H1 (cell line): ENCODE results near the gene HIGD2A. TPM values are rescaled to one million over a fixed set of nuclear protein-coding genes. Genes with fewer than 3 reads are reported as not detected.

ENCODE experiments used
- CTCF ChIA-PET: fragments of 300-600 bp; sonication (Branson Sonifier 250); formaldehyde crosslinking; loops from one replicate; lab custom pipeline; 2021; ENCODE audit not compliant: partially characterized antibody; lab: Charles Lee
- POLR2A ChIA-PET: fragments of 300-600 bp; sonication (Branson Sonifier 250); formaldehyde crosslinking; loops from one replicate; lab custom pipeline; 2021; ENCODE audit warnings: inconsistent platforms; ENCODE audit not compliant: partially characterized antibody; lab: Charles Lee
- DNase-seq, 2 experiments: peaks; one replicate each; pipeline versions ENCODE4 v3.0.0 to v3.0.0-alpha.2; 2010 to 2022; ENCODE audit warnings: low spot score in 2 of 2, low read depth in 1 of 2, mixed read lengths in 1 of 2
- FAIRE-seq: peaks from 2 replicates; lab custom pipeline; 2011; peaks lifted over from hg19 to GRCh38; lab: Jason Lieb, UNC
- H2AFZ ChIP-seq: 2 replicates; pipeline ENCODE4 v1.8.1; 2012; ENCODE audit warnings: low read length, inconsistent platforms
- H2AK5ac ChIP-seq: 2 replicates; pipeline ENCODE4 v1.6.1; 2013; ENCODE audit warnings: low read depth, low read length
- H2BK120ac ChIP-seq: replicated peaks from 2 replicates; pipeline ENCODE3; 2013; ENCODE audit warnings: low read depth, low read length, inconsistent platforms
- H2BK12ac ChIP-seq: 2 replicates; pipeline ENCODE4 v1.6.1; 2013; ENCODE audit warnings: low read depth, low read length
- H2BK15ac ChIP-seq: 2 replicates; pipeline ENCODE4 v1.6.1; 2013; ENCODE audit warnings: low read length
- H2BK20ac ChIP-seq: 2 replicates; pipeline ENCODE4 v1.6.1; 2013; ENCODE audit warnings: low read length
- H2BK5ac ChIP-seq: 2 replicates; pipeline ENCODE4 v1.6.1; 2013; ENCODE audit warnings: low read depth, low read length
- H3K14ac ChIP-seq: 2 replicates; pipeline ENCODE4 v1.6.1; 2013; ENCODE audit warnings: inconsistent platforms; ENCODE audit not compliant: insufficient read length
- H3K18ac ChIP-seq: 2 replicates; pipeline ENCODE4 v1.6.1; 2013; ENCODE audit warnings: low read length; ENCODE audit errors: extremely low read depth
- H3K23ac ChIP-seq: 2 replicates; pipeline ENCODE4 v1.6.1; 2013; ENCODE audit warnings: inconsistent platforms; ENCODE audit not compliant: insufficient read length
- H3K23me2 ChIP-seq: 2 replicates; pipeline ENCODE4 v1.6.1; 2013; ENCODE audit warnings: low read depth, low read length
- H3K27ac ChIP-seq: 2 replicates; pipeline ENCODE4 v1.6.1; 2011; ENCODE audit warnings: low read depth, low read length, inconsistent platforms
- H3K27me3 ChIP-seq, 4 experiments: replicated peaks in 1 of 4; 1 replicate in 1 of 4; 2 replicates in 3 of 4; pipeline versions ENCODE4 v1.6.1 to v1.8.1; 2011 to 2013; ENCODE audit warnings: low read length in 3 of 4, mild to moderate bottlenecking in 3 of 4, inconsistent platforms in 2 of 4, mixed read lengths in 2 of 4, moderate library complexity in 1 of 4; ENCODE audit not compliant: control insufficient read depth in 3 of 4, insufficient read depth in 3 of 4; ENCODE audit errors: extremely low read depth in 1 of 4
- H3K36me3 ChIP-seq, 4 experiments: 2 replicates each; pipeline versions ENCODE4 v1.6.1 to v1.8.1; 2011 to 2013; ENCODE audit warnings: mild to moderate bottlenecking in 4 of 4, low read length in 3 of 4, moderate library complexity in 2 of 4, control low read depth in 1 of 4, inconsistent platforms in 1 of 4; ENCODE audit not compliant: insufficient read depth in 4 of 4, control insufficient read depth in 2 of 4
- H3K4ac ChIP-seq: replicated peaks from 2 replicates; pipeline ENCODE3; 2013; ENCODE audit warnings: low read length, low read depth, mixed read lengths, inconsistent platforms; ENCODE audit not compliant: insufficient read length
- H3K4me1 ChIP-seq, 4 experiments: replicated peaks in 1 of 4; 1 replicate in 1 of 4; 2 replicates in 3 of 4; pipeline versions ENCODE4 v1.6.1 to v1.8.1; 2011 to 2013; ENCODE audit warnings: low read length in 3 of 4, inconsistent platforms in 2 of 4, mixed read lengths in 1 of 4; ENCODE audit not compliant: insufficient read depth in 4 of 4, control insufficient read depth in 3 of 4
- H3K4me2 ChIP-seq, 2 experiments: 2 replicates each; pipeline versions ENCODE4 v1.6.1 to v1.8.1; 2011 to 2013; ENCODE audit warnings: low read depth in 2 of 2, low read length in 2 of 2, control low read depth in 1 of 2, inconsistent platforms in 1 of 2, mild to moderate bottlenecking in 1 of 2; ENCODE audit not compliant: insufficient read depth in 1 of 2
- H3K4me3 ChIP-seq, 4 experiments: fragments of 200-600, 300-600 bp in 1 of 4; sonication (generic), shearing (Covaris generic), sonication (Bioruptor Twin) in 1 of 4; 2 replicates each; pipeline versions ENCODE4 v1.5.1 to v1.8.1; 2011 to 2016; ENCODE audit warnings: low read length in 4 of 4, low read depth in 3 of 4, control low read depth in 2 of 4, inconsistent platforms in 2 of 4, mild to moderate bottlenecking in 2 of 4, mixed read lengths in 1 of 4, moderate library complexity in 1 of 4; ENCODE audit not compliant: insufficient read depth in 2 of 4; ENCODE audit errors: extremely low read depth in 1 of 4
- H3K56ac ChIP-seq: replicated peaks from 2 replicates; pipeline ENCODE3; 2013; ENCODE audit warnings: low read depth, mild to moderate bottlenecking, mixed read lengths, low read length, inconsistent platforms; ENCODE audit not compliant: insufficient read length
- H3K79me1 ChIP-seq: 2 replicates; pipeline ENCODE4 v1.6.1; 2013; ENCODE audit warnings: low read depth, low read length, control low read depth
- H3K79me2 ChIP-seq, 2 experiments: 2 replicates each; pipeline versions ENCODE4 v1.6.1 to v1.8.1; 2012 to 2013; ENCODE audit warnings: low read length in 2 of 2, mild to moderate bottlenecking in 2 of 2, inconsistent platforms in 1 of 2; ENCODE audit not compliant: insufficient read depth in 2 of 2, control insufficient read depth in 1 of 2
- H3K9ac ChIP-seq, 4 experiments: replicated peaks in 1 of 4; 1 replicate in 1 of 4; 2 replicates in 3 of 4; pipeline versions ENCODE4 v1.6.1 to v1.8.1; 2011 to 2013; ENCODE audit warnings: low read depth in 3 of 4, low read length in 3 of 4, control low read depth in 2 of 4, mild to moderate bottlenecking in 2 of 4, moderate library complexity in 2 of 4, inconsistent platforms in 1 of 4; ENCODE audit errors: extremely low read depth in 1 of 4
- H3K9me3 ChIP-seq, 2 experiments: 2 replicates each; pipeline versions ENCODE4 v1.6.1 to v1.8.1; 2012 to 2013; ENCODE audit warnings: mild to moderate bottlenecking in 2 of 2, moderate library complexity in 2 of 2, control low read depth in 1 of 2, inconsistent platforms in 1 of 2, low read depth in 1 of 2, low read length in 1 of 2, mixed read lengths in 1 of 2; ENCODE audit not compliant: insufficient read depth in 2 of 2
- H4K20me1 ChIP-seq, 2 experiments: replicated peaks in 1 of 2; 2 replicates each; pipeline versions ENCODE3 to v1.8.1; 2011 to 2013; ENCODE audit warnings: inconsistent platforms in 2 of 2, low read length in 2 of 2, mild to moderate bottlenecking in 1 of 2; ENCODE audit not compliant: insufficient read depth in 2 of 2, control insufficient read depth in 1 of 2
- H4K5ac ChIP-seq: 2 replicates; pipeline ENCODE4 v1.6.1; 2013; ENCODE audit warnings: low read length, low read depth, mixed read lengths, inconsistent platforms; ENCODE audit not compliant: insufficient read length
- H4K8ac ChIP-seq: 2 replicates; pipeline ENCODE4 v1.8.0; 2013; ENCODE audit warnings: mild to moderate bottlenecking, moderate library complexity, low read length, inconsistent platforms; ENCODE audit not compliant: insufficient read depth; ENCODE audit errors: extremely low read depth
- H4K91ac ChIP-seq: replicated peaks from 2 replicates; pipeline ENCODE3; 2013; ENCODE audit warnings: low read length, mixed read lengths, inconsistent platforms; ENCODE audit not compliant: insufficient read length
- BRCA1 ChIP-seq: IDR thresholded peaks from 2 replicates; pipeline ENCODE4 v1.6.1; 2012; ENCODE audit warnings: low read depth, low read length, improper control_type of control experiment
- EZH2 ChIP-seq: fragments of 200-600 bp; sonication (generic); IDR thresholded peaks from 2 replicates; pipeline ENCODE4 v1.7.1; 2012; ENCODE audit warnings: low read depth, mild to moderate bottlenecking, moderate library complexity, low read length, inconsistent platforms; ENCODE audit not compliant: severe bottlenecking
- KDM4A ChIP-seq: IDR thresholded peaks from one replicate; pipeline ENCODE4 v1.7.1; 2012; ENCODE audit warnings: low read depth, mild to moderate bottlenecking, moderate library complexity, low read length, inconsistent platforms; ENCODE audit not compliant: severe bottlenecking
- KDM5A ChIP-seq: fragments of 200-600 bp; IDR thresholded peaks from 2 replicates; pipeline ENCODE4 v1.7.1; 2012; ENCODE audit warnings: mild to moderate bottlenecking, low read length, inconsistent platforms, mixed read lengths
- POLR2A ChIP-seq, 2 experiments: IDR thresholded peaks; 1 replicate in 1 of 2; 2 replicates in 1 of 2; pipeline ENCODE4 v1.6.1; 2011; ENCODE audit warnings: low read depth in 2 of 2, low read length in 2 of 2, mild to moderate bottlenecking in 2 of 2; ENCODE audit errors: control extremely low read depth in 1 of 2
- RFX5 ChIP-seq: IDR thresholded peaks from 2 replicates; pipeline ENCODE4 v1.6.1; 2011; ENCODE audit warnings: low read depth, low read length, improper control_type of control experiment, borderline replicate concordance
- SIX5 ChIP-seq: IDR thresholded peaks from 2 replicates; pipeline ENCODE4 v1.6.1; 2011; ENCODE audit warnings: mild to moderate bottlenecking, low read depth, low read length
- SP1 ChIP-seq: IDR thresholded peaks from 2 replicates; pipeline ENCODE4 v1.6.1; 2011; ENCODE audit warnings: low read depth, low read length
- ZNF274 ChIP-seq: IDR thresholded peaks from 2 replicates; pipeline ENCODE4 v1.7.0; 2012; ENCODE audit warnings: low read length, borderline replicate concordance; ENCODE audit errors: extremely low read depth
- WGBS, 2 experiments: shearing (Covaris generic) in 1 of 2; methylation state at CpG; one replicate each; pipeline versions ENCODE4 v1.1.6 to v1.1.7; 2013 to 2015; ENCODE audit warnings: low lambda C conversion rate in 2 of 2, mixed read lengths in 2 of 2, inconsistent platforms in 1 of 2, low coverage in 1 of 2, missing lambda C conversion rate in 1 of 2; ENCODE audit not compliant: insufficient replicate concordance in 2 of 2, insufficient coverage in 1 of 2, insufficient read length in 1 of 2; ENCODE audit errors: extremely low coverage in 1 of 2, missing lambda C conversion rate in 1 of 2; 5-methylcytosine and 5-hydroxymethylcytosine counted together
- polyA plus RNA-seq, 7 experiments: library from polyadenylated mRNA; depleted of rRNA in 3 of 7; stranded (reverse) in 5 of 7; unstranded in 2 of 7; fragments of >200 nt in 5 of 7; fragments of 200-250 nt in 2 of 7; gene quantifications; 1 replicate in 5 of 7; 2 replicates in 1 of 7; 4 replicates in 1 of 7; pipeline versions ENCODE4 v1.2.1 to v1.2.3, GENCODE V29; 2011 to 2013; ENCODE audit warnings: missing spikeins in 2 of 7, mixed read lengths in 2 of 7
- total RNA-seq: library from RNA; stranded (reverse); fragmentation: NEBNext Ultra II Directional; extraction: Animal tissue kit (Norgen Biotek cat#: 25700); gene quantifications from 2 replicates; pipeline ENCODE4 v1.2.1, GENCODE V29; 2021

Gene HIGD2A
- total and polyA plus RNA-seq, 2 of the 8 experiments (the other 6 are each of a cell fraction or from before 2014, with no cell fraction given) = 95.5 to 264 TPM

- no peak overlapping the region for H4K91ac ChIP-seq
- H3K79me1 ChIP-seq = peaks cover 7% of the 10 kb centered on the region; the same call in 1 of the 2 replicates
- no peak overlapping the region for H4K8ac ChIP-seq
- H3K14ac ChIP-seq = no peak overlapping the region
- H3K79me2 ChIP-seq = peaks cover 0 to 29% of the 10 kb centered on the region in 2 experiments
- peaks cover 7% of the 10 kb centered on the region; the same call in 1 of the 2 replicates for H3K23me2 ChIP-seq
- peaks cover 6 to 8% of the 10 kb centered on the region in 2 experiments for H4K20me1 ChIP-seq
- H3K23ac ChIP-seq = no peak overlapping the region
- H2BK20ac ChIP-seq = no peak overlapping the region
- 90% methylated on average over 9 of the region's 9 CpGs; no CpG with 5 or more reads in 1 of the 2 experiments for WGBS, 2 experiments
- CTCF ChIA-PET = interaction anchor here (0.8 to 1.7 kb wide), 2 partner anchors 20 to 28 kb away, joined by 3 to 4 read pairs; no protein-coding TSS in a partner anchor
- H4K5ac ChIP-seq = no peak overlapping the region
- POLR2A ChIA-PET = interaction anchor here (0.9 to 9.4 kb wide), 4 partner anchors 11 to 159 kb away, joined by 3 to 93 read pairs (median 4); no protein-coding TSS in a partner anchor
- no peak overlapping the region for H3K18ac ChIP-seq
- no peak overlapping the region for H2AFZ ChIP-seq
- DNase-seq (no peak), FAIRE-seq (no peak)
- H2BK15ac ChIP-seq = no peak overlapping the region
- no peak overlapping the region for H3K9ac ChIP-seq
- H3K4me1 ChIP-seq = peaks cover 0 to 5% (median 1%) of the 10 kb centered on the region in 4 experiments; a peak in 2 of 7 replicates
- no peak overlapping the region for H2BK12ac ChIP-seq
- H3K4me3 ChIP-seq = no peak overlapping the region
- H3K9me3 ChIP-seq = no peaks in the 10 kb centered on the region
- no peaks in the 10 kb centered on the region for H3K27me3 ChIP-seq
- no peak overlapping the region for H3K56ac ChIP-seq
- no peak overlapping the region for H3K27ac ChIP-seq
- no peak overlapping the region for H3K4me2 ChIP-seq
- no peak overlapping the region for H2BK5ac ChIP-seq
- H3K4ac ChIP-seq = no peak overlapping the region
- H3K36me3 ChIP-seq = peaks cover 26 to 52% (median 35%) of the 10 kb centered on the region in 4 experiments
- no peak overlapping the region for H2BK120ac ChIP-seq
- H2AK5ac ChIP-seq = no peak overlapping the region
- no peak for TF ChIP-seq EZH2
- TF ChIP-seq SP1 = no peak
- no peak for TF ChIP-seq BRCA1
- TF ChIP-seq KDM5A = no peak
- TF ChIP-seq POLR2A (IDR thresholded peaks at IDR 0.05; ENCODE audit: control extremely low read depth in 1 of 2, low read depth in 2 of 2, low read length in 2 of 2) = no peak
- TF ChIP-seq ZNF274 = no peak
- TF ChIP-seq SIX5 = no peak
- no peak for TF ChIP-seq RFX5
- TF ChIP-seq KDM4A = no peak
Measured at GRCh38 chr5:176383961-176384360, 4.6 kb upstream of the HIGD2A start.
